8988T (cell line): ENCODE data around the gene TSPAN15.
"Not testable (repeated sequence)": the region's sequence is repeated elsewhere in the genome, so short reads cannot be mapped to it uniquely, and the experiment has no call there.

Source experiments
- DNase-seq: peaks from one replicate; pipeline ENCODE4 v3.0.0; 2011

The TSPAN15 gene

GRCh38 chr10:69449841-69450240 is 1.4 kb upstream of the TSPAN15 start:
- DNase-seq: no peak

- not testable (repeated sequence) for DNase-seq
Measured at GRCh38 chr10:69450395-69450794, 870 bp upstream of the TSPAN15 start.

- DNase-seq: no peak
Measured at GRCh38 chr10:69451784-69452251, 553 bp downstream of the TSPAN15 start.

GRCh38 chr10:69452676-69453415 is 1.6 kb downstream of the TSPAN15 start:
- no peak for DNase-seq

- no peak for DNase-seq
Measured at GRCh38 chr10:69453795-69454194, 2.5 kb downstream of the TSPAN15 start.

GRCh38 chr10:69455006-69455763 is 3.9 kb downstream of the TSPAN15 start:
- no peak for DNase-seq

- no peak for DNase-seq
Measured at GRCh38 chr10:69456880-69457693, 5.8 kb downstream of the TSPAN15 start.

- no peak for DNase-seq
Measured at GRCh38 chr10:69457771-69458237, 6.5 kb downstream of the TSPAN15 start.

GRCh38 chr10:69458430-69459100 is 7.3 kb downstream of the TSPAN15 start:
- no peak for DNase-seq

- no peak for DNase-seq
Measured at GRCh38 chr10:69459101-69459790, 8.0 kb downstream of the TSPAN15 start.

GRCh38 chr10:69459893-69460575 is 8.8 kb downstream of the TSPAN15 start:
- DNase-seq: no peak

GRCh38 chr10:69460576-69461242 is 9.4 kb downstream of the TSPAN15 start:
- no peak for DNase-seq

- DNase-seq: no peak
Measured at GRCh38 chr10:69461243-69462025, 10.2 kb downstream of the TSPAN15 start.

- no peak for DNase-seq
Measured at GRCh38 chr10:69463886-69464285, 12.6 kb downstream of the TSPAN15 start.

GRCh38 chr10:69464401-69464800 is 13.1 kb downstream of the TSPAN15 start:
- DNase-seq: no peak

GRCh38 chr10:69464801-69465401 is 13.6 kb downstream of the TSPAN15 start:
- DNase-seq: no peak

GRCh38 chr10:69465457-69466157 is 14.3 kb downstream of the TSPAN15 start:
- no peak for DNase-seq

GRCh38 chr10:69466158-69466490 is 14.9 kb downstream of the TSPAN15 start:
- DNase-seq: no peak

- no peak for DNase-seq
Measured at GRCh38 chr10:69466689-69467088, 15.4 kb downstream of the TSPAN15 start.
